Measurements from ENCODE around the gene SVIL. TPM values are rescaled to one million over a fixed set of nuclear protein-coding genes. Genes with fewer than 3 reads are reported as not detected.
"Not testable (repeated sequence)": the region's sequence is repeated elsewhere in the genome, so short reads cannot be mapped to it uniquely, and the experiment has no call there.

Gene SVIL
- total RNA-seq, 1 donor from 2014 or later = 0.62 TPM

DNA sequence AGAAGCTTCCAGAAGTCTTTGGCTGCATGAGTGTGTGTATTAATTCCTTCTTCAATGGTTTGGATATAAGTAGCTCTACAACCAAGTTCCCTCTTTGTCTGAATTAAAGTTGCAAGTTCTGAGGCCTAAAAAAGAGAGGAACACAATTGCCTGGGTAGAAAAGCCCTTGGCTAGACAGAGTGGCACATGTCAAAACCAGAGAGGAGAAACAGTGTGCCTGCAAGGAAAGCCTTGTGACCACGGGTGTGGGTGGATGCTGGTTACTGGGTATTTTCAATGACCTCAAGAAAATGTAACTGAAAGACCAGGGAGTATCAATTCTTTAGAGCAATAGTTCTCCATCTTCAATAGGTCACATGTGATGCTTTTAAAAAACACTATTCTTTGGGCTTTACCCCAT, 148.3 kb downstream of the SVIL start:
- Mint-ChIP-seq H3K9me3 (no peaks in the 10 kb centered on the region), H3K27me3 (peaks cover 2% of the 10 kb centered on the region), H3K27ac (no peak overlapping the region), H3K4me1 (peaks cover 4% of the 10 kb centered on the region), H3K4me3 (no peak overlapping the region), H3K36me3 (ENCODE audit: low read depth) (no peaks in the 10 kb centered on the region)
- CTCF ChIA-PET = interaction anchor here (1.0 kb wide), 1 partner anchor 10 kb away, joined by 3 read pairs; no protein-coding TSS in a partner anchor
- ATAC-seq (ENCODE audit: low read depth) = no peak
- TF ChIP-seq, protein P1, sequence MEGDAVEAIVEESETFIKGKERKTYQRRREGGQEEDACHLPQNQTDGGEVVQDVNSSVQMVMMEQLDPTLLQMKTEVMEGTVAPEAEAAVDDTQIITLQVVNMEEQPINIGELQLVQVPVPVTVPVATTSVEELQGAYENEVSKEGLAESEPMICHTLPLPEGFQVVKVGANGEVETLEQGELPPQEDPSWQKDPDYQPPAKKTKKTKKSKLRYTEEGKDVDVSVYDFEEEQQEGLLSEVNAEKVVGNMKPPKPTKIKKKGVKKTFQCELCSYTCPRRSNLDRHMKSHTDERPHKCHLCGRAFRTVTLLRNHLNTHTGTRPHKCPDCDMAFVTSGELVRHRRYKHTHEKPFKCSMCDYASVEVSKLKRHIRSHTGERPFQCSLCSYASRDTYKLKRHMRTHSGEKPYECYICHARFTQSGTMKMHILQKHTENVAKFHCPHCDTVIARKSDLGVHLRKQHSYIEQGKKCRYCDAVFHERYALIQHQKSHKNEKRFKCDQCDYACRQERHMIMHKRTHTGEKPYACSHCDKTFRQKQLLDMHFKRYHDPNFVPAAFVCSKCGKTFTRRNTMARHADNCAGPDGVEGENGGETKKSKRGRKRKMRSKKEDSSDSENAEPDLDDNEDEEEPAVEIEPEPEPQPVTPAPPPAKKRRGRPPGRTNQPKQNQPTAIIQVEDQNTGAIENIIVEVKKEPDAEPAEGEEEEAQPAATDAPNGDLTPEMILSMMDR (IDR thresholded peaks at IDR 0.05) = no peak
- intact Hi-C loops (cut with micrococcal nuclease) = no loop called here
- POLR2A ChIA-PET = no interaction called here
- DNase-seq = no peak

DNA sequence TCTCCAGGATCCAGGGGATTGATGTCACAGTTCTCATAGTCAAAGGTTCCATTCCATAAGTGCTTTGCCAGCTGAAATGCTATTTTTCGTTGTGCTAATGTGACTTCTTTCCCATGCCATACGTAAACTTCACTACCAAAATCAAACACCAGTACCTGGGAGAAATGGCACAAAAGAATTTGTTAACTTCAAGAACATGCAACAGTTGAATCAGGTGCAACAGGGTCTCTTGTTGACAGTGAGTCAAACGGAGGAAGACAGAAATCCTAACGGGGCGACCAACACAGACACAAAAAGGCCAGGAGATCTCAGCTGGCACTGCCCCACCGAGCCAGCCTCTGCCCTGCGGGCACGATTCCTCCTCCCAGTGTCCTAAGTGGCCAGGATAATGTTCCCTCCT, 150.1 kb downstream of the SVIL start:
- CTCF ChIA-PET; intact Hi-C loops (cut with micrococcal nuclease); H3K27ac Mint-ChIP-seq; H3K27me3 Mint-ChIP-seq; DNase-seq; H3K9me3 Mint-ChIP-seq; H3K4me1 Mint-ChIP-seq; ATAC-seq (ENCODE audit: low read depth); POLR2A ChIA-PET; H3K36me3 Mint-ChIP-seq (ENCODE audit: low read depth); H3K4me3 Mint-ChIP-seq: not testable (repeated sequence)

DNA sequence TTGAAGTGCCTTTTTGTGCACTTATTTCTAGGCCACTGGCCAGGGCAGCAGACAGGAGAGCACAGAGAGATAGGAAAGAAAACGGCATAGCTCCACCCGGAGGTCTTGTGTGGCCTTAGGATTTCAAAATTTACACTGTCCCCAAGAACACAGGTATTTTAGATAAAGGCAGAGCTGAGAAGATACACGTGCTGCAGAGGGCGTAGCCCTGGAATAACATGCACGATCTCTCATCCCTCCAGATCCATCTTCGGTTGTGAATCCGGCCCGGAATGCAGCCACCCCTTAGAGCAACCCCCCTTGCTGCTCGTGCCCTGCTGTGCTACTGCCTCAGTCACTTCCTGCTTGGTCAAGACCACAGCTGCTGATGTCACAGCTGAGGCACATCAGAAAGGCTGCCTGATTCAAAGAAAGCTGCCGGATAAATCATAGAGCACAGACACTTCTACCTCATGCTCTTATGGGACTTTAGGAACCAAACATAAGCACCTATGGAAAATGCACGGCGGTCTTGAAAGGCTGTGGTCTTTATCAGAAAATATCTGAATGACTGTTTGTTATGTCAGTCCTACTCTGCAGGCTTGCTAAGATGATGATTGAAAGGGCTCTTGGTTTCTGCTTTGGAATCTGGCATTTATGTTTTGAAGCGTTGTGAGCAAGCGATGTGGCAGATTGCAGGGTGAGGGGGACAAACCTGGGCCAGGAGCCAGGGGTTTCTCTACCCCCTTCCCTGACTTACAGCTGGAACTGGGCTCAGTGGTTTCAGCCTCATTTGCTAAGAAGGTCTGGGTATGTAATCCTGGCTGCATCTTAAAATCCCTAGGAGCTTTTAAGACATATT, 152.0 kb downstream of the SVIL start:
- DNase-seq (no peak), ATAC-seq (ENCODE audit: low read depth) (no peak)
- Mint-ChIP-seq H3K27ac (no peak overlapping the region), H3K27me3 (peaks cover 2% of the 10 kb centered on the region), H3K4me1 (peaks cover 3% of the 10 kb centered on the region), H3K9me3 (no peaks in the 10 kb centered on the region), H3K4me3 (no peak overlapping the region), H3K36me3 (ENCODE audit: low read depth) (no peaks in the 10 kb centered on the region)
- ChIA-PET POLR2A (no interaction called here), CTCF (no interaction called here)
- TF ChIP-seq, protein P1 (IDR thresholded peaks at IDR 0.05) = no peak
- intact Hi-C loops (cut with micrococcal nuclease) = no loop called here

DNA sequence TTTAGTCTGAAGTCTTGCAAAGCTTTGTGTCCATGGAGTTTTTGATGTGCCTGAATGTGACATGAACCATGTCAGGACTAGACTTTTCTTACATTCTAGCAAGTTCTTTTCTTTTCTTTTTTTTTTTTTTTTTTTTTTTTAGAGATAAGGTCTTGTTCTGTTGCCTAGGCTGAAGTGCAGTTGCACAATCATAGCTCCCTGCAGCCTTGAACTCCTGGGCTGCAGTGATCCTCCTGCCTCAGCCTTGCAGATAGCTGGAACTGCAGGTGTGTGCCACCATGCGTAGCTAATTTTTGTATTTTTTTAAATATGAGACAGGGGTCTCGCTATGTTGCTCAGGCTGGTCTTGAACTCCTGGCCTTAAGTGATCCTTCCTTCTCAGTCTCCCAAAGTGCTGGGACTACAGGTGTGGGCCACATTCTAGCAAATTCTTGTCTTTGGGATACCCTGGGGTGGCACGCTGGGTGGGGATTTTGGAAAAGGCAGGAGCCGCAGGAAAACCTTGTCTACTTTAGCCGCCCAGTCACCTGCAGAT, 152.8 kb downstream of the SVIL start:
- DNase-seq = no peak
- no peak overlapping the region for H3K27ac Mint-ChIP-seq
- H3K9me3 Mint-ChIP-seq = no peaks in the 10 kb centered on the region
- CTCF ChIA-PET = no interaction called here
- ATAC-seq (ENCODE audit: low read depth) = no peak
- TF ChIP-seq, protein P1 (IDR thresholded peaks at IDR 0.05) = no peak
- POLR2A ChIA-PET = no interaction called here
- no peaks in the 10 kb centered on the region for H3K4me1 Mint-ChIP-seq
- peaks cover 2% of the 10 kb centered on the region for H3K27me3 Mint-ChIP-seq
- no peaks in the 10 kb centered on the region for H3K36me3 Mint-ChIP-seq (ENCODE audit: low read depth)
- intact Hi-C loops (cut with micrococcal nuclease) = no loop called here
- H3K4me3 Mint-ChIP-seq = no peak overlapping the region

DNA sequence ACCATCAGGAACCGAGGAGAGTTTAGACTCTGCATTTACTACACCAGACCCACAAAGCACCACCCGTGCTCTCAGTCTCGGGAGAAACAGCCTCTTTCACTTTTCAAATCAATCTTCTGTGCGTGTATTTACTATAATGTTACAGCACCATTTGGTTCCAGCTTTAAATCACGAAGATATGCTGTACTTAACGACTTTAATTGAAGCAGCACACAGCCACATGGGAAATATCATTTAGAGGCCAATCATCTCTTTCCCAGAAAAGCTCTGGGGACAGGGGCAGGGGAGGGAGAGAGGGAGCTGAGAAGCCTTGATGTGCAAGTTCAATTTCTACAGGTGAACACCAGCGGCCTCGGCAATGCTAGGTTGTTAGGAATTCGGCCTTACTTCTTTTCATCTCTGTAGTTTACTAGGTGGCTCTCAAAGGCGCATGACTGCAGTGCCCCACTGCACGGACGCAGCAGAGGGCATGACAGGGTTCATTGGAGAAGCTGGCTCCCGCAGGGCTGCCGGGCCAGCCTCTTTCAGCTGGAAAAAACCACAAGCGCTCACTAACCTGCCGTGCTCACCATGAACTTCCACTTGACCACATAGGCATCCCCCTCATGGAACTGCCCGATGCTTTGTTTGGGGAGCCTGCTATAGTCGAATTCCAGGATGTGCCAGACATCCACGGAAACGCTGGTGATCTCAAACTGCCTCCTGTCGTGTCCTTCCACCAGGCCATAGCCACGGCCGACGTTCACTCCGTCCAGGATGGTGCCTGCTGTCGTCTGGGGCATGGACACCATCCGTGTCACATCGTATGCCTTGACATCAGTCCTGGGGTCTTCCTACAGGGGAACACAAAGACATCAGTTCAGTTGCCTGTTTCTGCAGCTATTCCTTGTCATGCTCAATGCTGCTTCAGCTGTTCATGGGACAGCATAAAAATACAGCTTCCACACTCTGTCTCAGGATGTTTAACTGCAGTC, 154.5 kb downstream of the SVIL start:
- POLR2A ChIA-PET = no interaction called here
- CTCF ChIA-PET = no interaction called here
- Mint-ChIP-seq H3K4me3 (no peak overlapping the region), H3K36me3 (ENCODE audit: low read depth) (no peaks in the 10 kb centered on the region), H3K27me3 (peaks cover 2% of the 10 kb centered on the region), H3K27ac (no peak overlapping the region), H3K4me1 (no peaks in the 10 kb centered on the region), H3K9me3 (no peaks in the 10 kb centered on the region)
- ATAC-seq (ENCODE audit: low read depth) (no peak), DNase-seq (no peak)
- intact Hi-C loops (cut with micrococcal nuclease) = no loop called here
- TF ChIP-seq, protein P1 (IDR thresholded peaks at IDR 0.05) = no peak

Data from activated B cell treated with CpG ODN at 0.5 μM for 24 hours (primary cell).